GM12878 (cell line): ENCODE measurements around the gene CLN3. TPM values are rescaled to one million over a fixed set of nuclear protein-coding genes. Genes with fewer than 3 reads are reported as not detected.

Source experiments
- ATAC-seq: fragments of 200-7000 bp; cut with Tn5 transposase; 3 replicates; pipeline ENCODE4 v1.9.1; 2020; ENCODE audit warnings: mild to moderate bottlenecking, moderate library complexity
- BruUV-seq: library from RNA; stranded (reverse); fragments of 400-500 nt; replicated peaks from 2 replicates; lab custom pipeline; 2021; lab: Mats Ljungman, UMichigan
- CTCF ChIA-PET: fragments of 300-600 bp; sonication (Branson Sonifier 250); formaldehyde crosslinking; extraction: SDS; loops from one replicate; lab custom pipeline; 2021; ENCODE audit warnings: inconsistent platforms; lab: Yijun Ruan, JAX
- POLR2A ChIA-PET: fragments of 350-600 bp; formaldehyde crosslinking; extraction: SDS; loops from one replicate; lab custom pipeline; 2021; ENCODE audit warnings: inconsistent platforms; lab: Charles Lee
- RAD21 ChIA-PET: fragments of 300-600 bp; sonication (Branson Sonifier 250); formaldehyde crosslinking; loops from one replicate; lab custom pipeline; 2023; ENCODE audit warnings: antibody characterized with exemption; ENCODE audit not compliant: unreplicated experiment; lab: Charles Lee
- SMC1A ChIA-PET: fragments of 300-600 bp; sonication (Branson Sonifier 250); formaldehyde crosslinking; loops from one replicate; lab custom pipeline; 2023; ENCODE audit not compliant: unreplicated experiment, uncharacterized antibody; lab: Charles Lee
- DNase-seq: peaks from one replicate; pipeline ENCODE4 v3.0.0-alpha.2; 2011; ENCODE audit warnings: low read depth, low spot score
- FAIRE-seq: peaks from 3 replicates; lab custom pipeline; 2011; peaks lifted over from hg19 to GRCh38; lab: Jason Lieb, UNC
- H2AFZ ChIP-seq: 2 replicates; pipeline ENCODE4 v1.6.0; 2011; ENCODE audit warnings: low read depth, low read length, control low read depth; ENCODE audit not compliant: control insufficient read depth
- H3K27ac ChIP-seq: 2 replicates; pipeline ENCODE4 v1.5.1; 2011; ENCODE audit warnings: control low read depth; ENCODE audit not compliant: control insufficient read depth, insufficient read depth
- H3K27me3 ChIP-seq, 2 experiments: replicated peaks in 1 of 2; 2 replicates each; pipeline versions ENCODE4 v1.6.0 to v1.6.1; 2011; ENCODE audit warnings: low read length in 1 of 2; ENCODE audit not compliant: control insufficient read depth in 2 of 2, insufficient read depth in 2 of 2
- H3K36me3 ChIP-seq, 2 experiments: 2 replicates each; pipeline ENCODE4 v1.5.1; 2011; ENCODE audit warnings: low read length in 1 of 2; ENCODE audit not compliant: control insufficient read depth in 2 of 2, insufficient read depth in 2 of 2
- H3K4me1 ChIP-seq: 2 replicates; pipeline ENCODE4 v1.6.1; 2011; ENCODE audit warnings: mild to moderate bottlenecking, low read length, moderate library complexity, mixed read lengths; ENCODE audit not compliant: control insufficient read depth, insufficient read depth
- H3K4me2 ChIP-seq: 2 replicates; pipeline ENCODE4 v1.6.0; 2011; ENCODE audit warnings: control low read depth; ENCODE audit not compliant: control insufficient read depth, insufficient read depth
- H3K4me3 ChIP-seq: fragments of 200-600 bp; sonication (generic); 2 replicates; pipeline ENCODE4 v1.5.1; 2016
- H3K79me2 ChIP-seq: 2 replicates; pipeline ENCODE4 v1.6.0; 2011; ENCODE audit warnings: low read length; ENCODE audit not compliant: control insufficient read depth, insufficient read depth
- H3K9ac ChIP-seq: 2 replicates; pipeline ENCODE4 v1.8.0; 2011; ENCODE audit warnings: low read length, control low read depth, mixed read lengths; ENCODE audit not compliant: control insufficient read depth, insufficient read depth
- H3K9me3 ChIP-seq: replicated peaks from 3 replicates; pipeline ENCODE4 v1.5.1; 2011; ENCODE audit warnings: mild to moderate bottlenecking, low read length; ENCODE audit not compliant: control insufficient read depth, insufficient read depth
- H4K20me1 ChIP-seq: 2 replicates; pipeline ENCODE4 v1.6.0; 2011; ENCODE audit not compliant: control insufficient read depth, insufficient read depth
- ASH2L ChIP-seq: fragments of 300-600, 200-600 bp; sonication (generic); IDR thresholded peaks from 2 replicates; pipeline ENCODE4 v1.6.1; 2017; ENCODE audit warnings: low read depth, mild to moderate bottlenecking, borderline replicate concordance
- CEBPZ ChIP-seq: fragments of 150-350 bp; IDR thresholded peaks from 2 replicates; pipeline ENCODE4 v1.6.1; 2016; ENCODE audit warnings: low read depth, low read length
- E2F8 ChIP-seq: fragments of 450-650 bp; IDR thresholded peaks from 2 replicates; pipeline ENCODE4 v1.6.1; 2018; ENCODE audit warnings: mild to moderate bottlenecking, low read depth, moderate library complexity; ENCODE audit not compliant: partially characterized antibody
- EED ChIP-seq: sonication (generic); IDR thresholded peaks from 2 replicates; pipeline ENCODE4 v1.6.1; 2016; ENCODE audit warnings: antibody characterized with exemption, low read depth
- GATAD2B ChIP-seq: fragments of 450-650 bp; conservative IDR thresholded peaks from 2 replicates; pipeline ENCODE4 v1.6.1; 2017; ENCODE audit warnings: low read depth, mild to moderate bottlenecking, moderate library complexity
- HDAC6 ChIP-seq: fragments of 200-600 bp; sonication (generic); IDR thresholded peaks from one replicate; pipeline ENCODE4 v1.8.0; 2017; ENCODE audit warnings: antibody characterized with exemption; ENCODE audit not compliant: unreplicated experiment
- PAX8 ChIP-seq: fragments of 450-650 bp; IDR thresholded peaks from 2 replicates; pipeline ENCODE4 v1.6.1; 2017; ENCODE audit warnings: mild to moderate bottlenecking, moderate library complexity
- RELA ChIP-seq: fragments of 450-650 bp; IDR thresholded peaks from 2 replicates; pipeline ENCODE4 v1.8.0; 2014; ENCODE audit warnings: borderline replicate concordance; ENCODE audit not compliant: partially characterized antibody
- SKIL ChIP-seq: fragments of 450-650 bp; IDR thresholded peaks from 2 replicates; pipeline ENCODE4 v1.6.1; 2017; ENCODE audit warnings: mild to moderate bottlenecking, low read depth, inconsistent platforms; ENCODE audit not compliant: poor library complexity, severe bottlenecking
- TAF1 ChIP-seq: IDR thresholded peaks from 2 replicates; pipeline ENCODE4 v1.6.1; 2011; ENCODE audit warnings: mild to moderate bottlenecking, low read depth, low read length, borderline replicate concordance
- YY1 ChIP-seq: IDR thresholded peaks from 2 replicates; pipeline ENCODE4 v1.6.1; 2011; ENCODE audit warnings: low read depth, mild to moderate bottlenecking, low read length
- ZBED1 ChIP-seq: IDR thresholded peaks from 2 replicates; pipeline ENCODE4 v1.6.1; 2016; ENCODE audit warnings: borderline replicate concordance
- ZNF274 ChIP-seq: IDR thresholded peaks from one replicate; pipeline ENCODE4 v1.8.0; 2011; ENCODE audit not compliant: insufficient read length, insufficient read depth
- WGBS: methylation state at CpG from one replicate; pipeline ENCODE4 v1.1.6; 2016; ENCODE audit warnings: low lambda C conversion rate; ENCODE audit not compliant: insufficient replicate concordance, insufficient coverage; ENCODE audit errors: missing lambda C conversion rate; 5-methylcytosine and 5-hydroxymethylcytosine counted together
- in situ Hi-C: fragments of 300-500 bp; cut with MboI; formaldehyde crosslinking; loops from 9 replicates; pipeline ENCODE4 v1.14.3; 2018; ENCODE audit warnings: mixed read lengths
- intact Hi-C: fragments of 100-400 bp; cut with micrococcal nuclease; formaldehyde crosslinking; loops from one replicate; pipeline ENCODE4 v1.14.2; 2022; ENCODE audit not compliant: unreplicated experiment
- polyA plus RNA-seq, 11 experiments: library from polyadenylated mRNA; depleted of rRNA in 4 of 11; unstranded in 6 of 11; stranded (reverse) in 5 of 11; fragments of >200 nt; fragmentation: Nextera tagmentation in 4 of 11; fragmentation: Illumina TruSeq in 1 of 11; extraction: Ambion mirVana in 4 of 11; extraction: Trizol in 1 of 11; gene quantifications; 1 replicate in 1 of 11; 2 replicates in 10 of 11; pipeline versions ENCODE4 v1.2.1 to v1.2.3, GENCODE V29; 2011 to 2016; ENCODE audit warnings: inconsistent platforms in 2 of 11, missing spikeins in 2 of 11, low read depth in 1 of 11
- total RNA-seq, 4 experiments: library from RNA; depleted of rRNA in 3 of 4; stranded (reverse); fragments of >200 nt in 3 of 4; fragmentation: Illumina TruSeq in 1 of 4; extraction: Trizol in 1 of 4; gene quantifications; 2 replicates each; pipeline versions ENCODE4 v1.2.1 to v1.2.3, GENCODE V29; 2013 to 2021

The CLN3 gene
- total and polyA plus RNA-seq, 10 of the 15 experiments (the other 5 are each of a cell fraction or from before 2014, with no cell fraction given), result 2.3 to 25.0 (median 16.6) TPM

GRCh38 chr16:28534542-28535373 is 42.9 kb upstream of the CLN3 start (continued):
- no peak for TF ChIP-seq CEBPZ
- TF ChIP-seq, all 136 proteins: peak for 0

GRCh38 chr16:28532940-28533647 is 41.2 kb upstream of the CLN3 start:
- ChIA-PET CTCF (no interaction called here), RAD21 (no interaction called here), SMC1A (no interaction called here), POLR2A (no interaction called here)
- 36% methylated on average over 5 of the region's 5 CpGs for WGBS
- no peak overlapping the region for H3K9ac ChIP-seq
- in situ Hi-C loops, result no loop called here
- no peak overlapping the region for H3K27ac ChIP-seq
- H3K9me3 ChIP-seq, result no peaks in the 10 kb centered on the region
- peaks cover 8% of the 10 kb centered on the region for H3K4me1 ChIP-seq
- intact Hi-C loops, result no loop called here
- no TSS peak for BruUV-seq
- H3K4me2 ChIP-seq, result no peak overlapping the region
- H2AFZ ChIP-seq, result no peak overlapping the region
- no peaks in the 10 kb centered on the region for H4K20me1 ChIP-seq
- no peaks in the 10 kb centered on the region for H3K79me2 ChIP-seq
- H3K36me3 ChIP-seq, result no peaks in the 10 kb centered on the region
- no peaks in the 10 kb centered on the region; a peak in 1 of 4 replicates for H3K27me3 ChIP-seq
- FAIRE-seq (no peak), ATAC-seq (no peak), DNase-seq (no peak)
- H3K4me3 ChIP-seq, result no peak overlapping the region
- TF ChIP-seq SKIL (no peak), ZNF274 (no peak), EED (no peak), ASH2L (no peak), RELA (no peak), YY1 (no peak), PAX8 (no peak), GATAD2B (no peak), TAF1 (no peak), HDAC6 (no peak), E2F8 (no peak), ZBED1 (no peak)
